H9 (cell line): Measurements from ENCODE around the gene CTNNB1. TPM values are rescaled to one million over a fixed set of nuclear protein-coding genes. Genes with fewer than 3 reads are reported as not detected.

ENCODE experiments used
- DNase-seq: peaks from one replicate; pipeline ENCODE4 v3.0.0-alpha.2; 2017
- H2AFZ ChIP-seq: one replicate; pipeline ENCODE4 v1.6.1; 2013; ENCODE audit warnings: mild to moderate bottlenecking, low read length, control low read depth, moderate library complexity
- H2AK5ac ChIP-seq: 2 replicates; pipeline ENCODE4 v1.6.1; 2013; ENCODE audit warnings: low read length, control low read depth, mixed read lengths; ENCODE audit not compliant: insufficient read length
- H2BK120ac ChIP-seq: one replicate; pipeline ENCODE4 v1.6.1; 2013; ENCODE audit warnings: low read depth, mild to moderate bottlenecking, low read length, control low read depth, inconsistent platforms; ENCODE audit not compliant: poor library complexity, severe bottlenecking
- H2BK12ac ChIP-seq: 2 replicates; pipeline ENCODE4 v1.6.1; 2013; ENCODE audit warnings: low read length, control low read depth, mixed read lengths, low read depth; ENCODE audit not compliant: insufficient read length
- H2BK15ac ChIP-seq: 2 replicates; pipeline ENCODE4 v1.6.1; 2013; ENCODE audit warnings: low read depth, low read length, control low read depth
- H2BK20ac ChIP-seq: one replicate; pipeline ENCODE4 v1.6.1; 2013; ENCODE audit warnings: low read depth, mild to moderate bottlenecking, low read length, control low read depth, inconsistent platforms; ENCODE audit not compliant: poor library complexity, severe bottlenecking
- H2BK5ac ChIP-seq: 2 replicates; pipeline ENCODE4 v1.6.1; 2013; ENCODE audit warnings: low read length, control low read depth, mixed read lengths; ENCODE audit not compliant: insufficient read length
- H3K14ac ChIP-seq: 2 replicates; pipeline ENCODE4 v1.6.1; 2013; ENCODE audit warnings: low read length, control low read depth; ENCODE audit not compliant: insufficient read depth
- H3K18ac ChIP-seq: 2 replicates; pipeline ENCODE4 v1.6.1; 2013; ENCODE audit warnings: low read depth, mild to moderate bottlenecking, mixed read lengths, low read length, control low read depth; ENCODE audit not compliant: insufficient read length
- H3K23ac ChIP-seq: 2 replicates; pipeline ENCODE4 v1.6.1; 2013; ENCODE audit warnings: low read length, control low read depth, mixed read lengths, low read depth; ENCODE audit not compliant: insufficient read length
- H3K23me2 ChIP-seq: 2 replicates; pipeline ENCODE4 v1.6.1; 2013; ENCODE audit warnings: low read depth, mild to moderate bottlenecking, mixed read lengths, low read length, control low read depth; ENCODE audit not compliant: insufficient read length, poor library complexity, severe bottlenecking
- H3K27ac ChIP-seq: 2 replicates; pipeline ENCODE4 v1.5.1; 2013; ENCODE audit warnings: low read length, control low read depth, mixed read lengths, low read depth; ENCODE audit not compliant: insufficient read length
- H3K27me3 ChIP-seq: 2 replicates; pipeline ENCODE4 v1.6.1; 2013; ENCODE audit warnings: low read length, control low read depth, inconsistent platforms; ENCODE audit not compliant: insufficient read depth
- H3K4ac ChIP-seq: 2 replicates; pipeline ENCODE4 v1.6.1; 2013; ENCODE audit warnings: low read depth, mild to moderate bottlenecking, control low read depth, inconsistent platforms, low read length, moderate library complexity
- H3K4me1 ChIP-seq: 2 replicates; pipeline ENCODE4 v1.6.1; 2013; ENCODE audit warnings: low read length, control low read depth, inconsistent platforms; ENCODE audit not compliant: insufficient read depth
- H3K4me2 ChIP-seq: 2 replicates; pipeline ENCODE4 v1.6.1; 2013; ENCODE audit warnings: low read length, control low read depth, mixed read lengths; ENCODE audit not compliant: insufficient read length, insufficient read depth
- H3K56ac ChIP-seq: 2 replicates; pipeline ENCODE4 v1.6.1; 2013; ENCODE audit warnings: low read depth, mild to moderate bottlenecking, mixed read lengths, low read length, control low read depth; ENCODE audit not compliant: insufficient read length
- H3K79me1 ChIP-seq: 2 replicates; pipeline ENCODE4 v1.6.1; 2013; ENCODE audit warnings: low read depth, mild to moderate bottlenecking, moderate library complexity, low read length, control low read depth, inconsistent platforms; ENCODE audit not compliant: insufficient read depth, poor library complexity, severe bottlenecking
- H3K79me2 ChIP-seq: 2 replicates; pipeline ENCODE4 v1.6.1; 2013; ENCODE audit warnings: low read length, control low read depth, inconsistent platforms; ENCODE audit not compliant: insufficient read depth
- H3K9ac ChIP-seq: 2 replicates; pipeline ENCODE4 v1.6.1; 2013; ENCODE audit warnings: low read length, control low read depth, mixed read lengths; ENCODE audit not compliant: insufficient read length; ENCODE audit errors: extremely low read depth
- H3K9me3 ChIP-seq: one replicate; pipeline ENCODE4 v1.6.1; 2013; ENCODE audit warnings: low read depth, low read length, inconsistent platforms; ENCODE audit not compliant: control insufficient read depth
- H3T11ph ChIP-seq: one replicate; pipeline ENCODE4 v1.6.1; 2013; ENCODE audit warnings: mild to moderate bottlenecking, low read length, control low read depth, inconsistent platforms
- H4K20me1 ChIP-seq: one replicate; pipeline ENCODE4 v1.6.1; 2013; ENCODE audit not compliant: control insufficient read depth, insufficient read length, insufficient read depth
- H4K5ac ChIP-seq: 2 replicates; pipeline ENCODE4 v1.6.1; 2013; ENCODE audit warnings: low read depth, mild to moderate bottlenecking, mixed read lengths, low read length, control low read depth; ENCODE audit not compliant: insufficient read length
- H4K8ac ChIP-seq: replicated peaks from 2 replicates; pipeline ENCODE4 v1.6.1; 2013; ENCODE audit warnings: low read length, control low read depth, mixed read lengths, low read depth; ENCODE audit not compliant: insufficient read length
- H4K91ac ChIP-seq: 2 replicates; pipeline ENCODE4 v1.6.1; 2013; ENCODE audit warnings: low read depth, mild to moderate bottlenecking, moderate library complexity, mixed read lengths, low read length, control low read depth; ENCODE audit not compliant: insufficient read length
- H3K27ac Mint-ChIP-seq, 3 experiments: 2 replicates in 2 of 3; 3 replicates in 1 of 3; pipeline ENCODE4 v1.8.0; 2020 to 2021; ENCODE audit warnings: mixed read lengths in 3 of 3, mild to moderate bottlenecking in 1 of 3, moderate library complexity in 1 of 3
- H3K27me3 Mint-ChIP-seq: 2 replicates; pipeline ENCODE4 v1.8.0; 2021; ENCODE audit warnings: low read depth, mild to moderate bottlenecking, moderate library complexity, mixed read lengths
- H3K36me3 Mint-ChIP-seq, 3 experiments: 2 replicates in 2 of 3; 3 replicates in 1 of 3; pipeline ENCODE4 v1.8.0; 2020 to 2021; ENCODE audit warnings: low read depth in 3 of 3, mixed read lengths in 3 of 3; ENCODE audit not compliant: insufficient read depth in 1 of 3
- H3K4me1 Mint-ChIP-seq, 2 experiments: 2 replicates each; pipeline ENCODE4 v1.8.0; 2020; ENCODE audit warnings: mixed read lengths in 2 of 2
- H3K4me3 Mint-ChIP-seq, 2 experiments: 2 replicates in 1 of 2; 3 replicates in 1 of 2; pipeline ENCODE4 v1.8.0; 2020 to 2021; ENCODE audit warnings: mild to moderate bottlenecking in 2 of 2, mixed read lengths in 2 of 2, moderate library complexity in 1 of 2
- H3K9me3 Mint-ChIP-seq, 2 experiments: 2 replicates in 1 of 2; 3 replicates in 1 of 2; pipeline ENCODE4 v1.8.0; 2020; ENCODE audit warnings: mild to moderate bottlenecking in 2 of 2, mixed read lengths in 2 of 2, moderate library complexity in 1 of 2
- CTCF ChIP-seq: fragments of 200-600 bp; sonication (generic); conservative IDR thresholded peaks from 3 replicates; pipeline ENCODE4 v1.8.0; 2021; ENCODE audit warnings: antibody characterized with exemption, mild to moderate bottlenecking
- WGBS: extraction: QIAGEN DNeasy Blood & Tissue Kit; methylation state at CpG from one replicate; pipeline ENCODE4 v1.1.7; 2013; ENCODE audit warnings: missing lambda C conversion rate, low lambda C conversion rate, mixed read lengths; ENCODE audit not compliant: insufficient read length; ENCODE audit errors: extremely low coverage; 5-methylcytosine and 5-hydroxymethylcytosine counted together
- total RNA-seq: library from RNA; stranded (reverse); gene quantifications from 2 replicates; pipeline ENCODE4 v1.2.1, GENCODE V29; 2021

The CTNNB1 gene
- total RNA-seq, 1 experiment from 2014 or later = 500 TPM

DNA sequence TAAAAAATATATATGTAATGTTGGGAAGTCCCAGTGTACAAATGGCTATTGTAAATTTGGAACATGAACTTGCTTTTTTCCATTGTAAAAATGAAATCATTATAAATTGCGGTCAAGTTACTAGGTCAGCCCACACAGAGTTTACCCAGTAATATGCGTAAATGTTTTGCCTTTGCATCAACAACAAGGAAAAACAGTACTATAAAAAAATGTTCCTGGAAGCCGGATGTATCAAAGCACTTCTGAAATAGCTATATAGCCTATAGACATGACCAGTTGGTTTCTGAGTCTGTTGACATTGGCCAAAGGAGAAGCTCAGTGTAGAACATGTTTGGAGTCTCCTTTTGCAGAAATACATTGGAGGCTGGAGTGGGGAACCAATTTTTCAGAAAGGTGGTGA is 23.2 kb downstream of the CTNNB1 start:
- H2BK120ac ChIP-seq = no peak overlapping the region
- peaks cover 28% of the 10 kb centered on the region; the same call in 1 of the 2 replicates for H3K79me2 ChIP-seq
- no peak overlapping the region for H4K8ac ChIP-seq
- H4K20me1 ChIP-seq = no peaks in the 10 kb centered on the region
- Mint-ChIP-seq H3K27me3 (no peaks in the 10 kb centered on the region), H3K27ac (peak overlapping the region in 1 of 3 experiments; percentile 78; a peak in 2 of 7 replicates), H3K4me3 (no peak overlapping the region), H3K9me3 (no peaks in the 10 kb centered on the region), H3K36me3 (peaks cover 24 to 38% (median 36%) of the 10 kb centered on the region in 3 experiments), H3K4me1 (peaks cover 27% of the 10 kb centered on the region in 2 experiments)
- H3K56ac ChIP-seq = no peak overlapping the region
- no peak overlapping the region for H2BK5ac ChIP-seq
- no peak overlapping the region for H3K18ac ChIP-seq
- no peak overlapping the region for H2BK15ac ChIP-seq
- no peaks in the 10 kb centered on the region for H3K23me2 ChIP-seq
- H3K9ac ChIP-seq = no peak overlapping the region
- H3K9me3 ChIP-seq = no peaks in the 10 kb centered on the region
- H4K5ac ChIP-seq = no peak overlapping the region
- no peak overlapping the region for H4K91ac ChIP-seq
- H3K4ac ChIP-seq = no peak overlapping the region
- H3K23ac ChIP-seq = no peak overlapping the region
- no peak overlapping the region for H2AK5ac ChIP-seq
- H3K27me3 ChIP-seq = no peaks in the 10 kb centered on the region
- no peak overlapping the region for H2AFZ ChIP-seq
- H3K27ac ChIP-seq = no peak overlapping the region
- no peaks in the 10 kb centered on the region; the same call in 1 of the 2 replicates for H3K4me1 ChIP-seq
- no peak for DNase-seq
- no peak overlapping the region for H2BK20ac ChIP-seq
- no peak overlapping the region for H3T11ph ChIP-seq
- no peak overlapping the region for H3K4me2 ChIP-seq
- peaks cover 8% of the 10 kb centered on the region for H3K79me1 ChIP-seq
- no peak overlapping the region for H2BK12ac ChIP-seq
- no peak for TF ChIP-seq CTCF
- H3K14ac ChIP-seq = no peak overlapping the region
- WGBS = no CpG with 5 or more reads among the region's 3 CpGs
